GM12878 (cell line): ENCODE results near the gene TBC1D10B.

Experiments
- TCF12 ChIP-seq: IDR thresholded peaks from 2 replicates; pipeline ENCODE4 v1.6.1; 2011; ENCODE audit warnings: low read depth, mild to moderate bottlenecking, low read length
- ZBTB40 ChIP-seq: fragments of 450-650 bp; IDR thresholded peaks from 2 replicates; pipeline ENCODE4 v1.6.1; 2016; ENCODE audit warnings: mild to moderate bottlenecking, moderate library complexity, borderline replicate concordance

- TF ChIP-seq TCF12 (no peak), ZBTB40 (no peak)
Measured at GRCh38 chr16:30353438-30354129, 16.7 kb downstream of the TBC1D10B start.
